Loucy (cell line): Measurements from ENCODE around the gene ERC1.

Source experiments
- H2AFZ ChIP-seq: fragments of 200-600 bp; sonication (generic); 2 replicates; pipeline ENCODE4 v1.6.0; 2016; ENCODE audit warnings: antibody characterized with exemption, mild to moderate bottlenecking, low read length, moderate library complexity
- H3F3A ChIP-seq: fragments of 200-600 bp; 2 replicates; pipeline ENCODE4 v1.6.0; 2016; ENCODE audit warnings: antibody characterized with exemption, low read depth, mild to moderate bottlenecking
- H3K27me3 ChIP-seq: fragments of 200-600 bp; sonication (generic); 2 replicates; pipeline ENCODE4 v1.6.1; 2014; ENCODE audit warnings: low read length, mild to moderate bottlenecking; ENCODE audit not compliant: insufficient read depth, poor library complexity, severe bottlenecking
- H3K36me3 ChIP-seq: fragments of 200-600 bp; sonication (generic); 2 replicates; pipeline ENCODE4 v1.6.1; 2016; ENCODE audit warnings: low read length; ENCODE audit not compliant: insufficient read depth
- H3K4me1 ChIP-seq: fragments of 200-600 bp; sonication (generic); 2 replicates; pipeline ENCODE4 v1.5.1; 2014; ENCODE audit warnings: low read length, mild to moderate bottlenecking; ENCODE audit not compliant: insufficient read depth, poor library complexity, severe bottlenecking
- H3K4me2 ChIP-seq: fragments of 200-600 bp; sonication (generic); 2 replicates; pipeline ENCODE4 v1.6.0; 2014; ENCODE audit warnings: antibody characterized with exemption, low read length, low read depth, mild to moderate bottlenecking; ENCODE audit not compliant: poor library complexity, severe bottlenecking
- H3K4me3 ChIP-seq: fragments of 200-600 bp; sonication (generic); 2 replicates; pipeline ENCODE4 v1.5.1; 2014; ENCODE audit warnings: low read length, mild to moderate bottlenecking, mixed read lengths; ENCODE audit not compliant: poor library complexity, severe bottlenecking
- H3K79me2 ChIP-seq: fragments of 200-600 bp; sonication (generic); 2 replicates; pipeline ENCODE4 v1.6.1; 2014; ENCODE audit warnings: low read length; ENCODE audit not compliant: insufficient read depth
- H3K9ac ChIP-seq: fragments of 200-600 bp; sonication (generic); 2 replicates; pipeline ENCODE4 v1.6.0; 2014; ENCODE audit warnings: mild to moderate bottlenecking, low read depth, low read length, moderate library complexity; ENCODE audit not compliant: poor library complexity, severe bottlenecking
- H3K9me2 ChIP-seq: fragments of 200-600 bp; sonication (generic); replicated peaks from 2 replicates; pipeline ENCODE4 v1.6.1; 2016; ENCODE audit warnings: low read depth, low read length, mixed read lengths
- H3K9me3 ChIP-seq: fragments of 200-600 bp; sonication (generic); 2 replicates; pipeline ENCODE4 v1.6.1; 2014; ENCODE audit warnings: mild to moderate bottlenecking, antibody characterized with exemption, low read length, low read depth; ENCODE audit not compliant: insufficient read depth
- H4K20me1 ChIP-seq: fragments of 200-600 bp; sonication (generic); 2 replicates; pipeline ENCODE4 v1.6.0; 2014; ENCODE audit warnings: antibody characterized with exemption, low read length, mild to moderate bottlenecking; ENCODE audit not compliant: insufficient read depth, poor library complexity, severe bottlenecking
- CTCF ChIP-seq: fragments of 200-600 bp; sonication (generic); conservative IDR thresholded peaks from 2 replicates; pipeline ENCODE4 v1.5.1; 2014; ENCODE audit warnings: mild to moderate bottlenecking, antibody characterized with exemption, low read length
- EZH2phosphoT487 ChIP-seq: fragments of 200-600 bp; IDR thresholded peaks from 2 replicates; pipeline ENCODE4 v1.6.1; 2018; ENCODE audit warnings: antibody characterized with exemption, mild to moderate bottlenecking, moderate library complexity, borderline replicate concordance

The ERC1 gene

GRCh38 chr12:1065629-1066028, 74.6 kb downstream of the ERC1 start:
- H3K79me2 ChIP-seq: peaks cover 45% of the 10 kb centered on the region; the same call in 1 of the 2 replicates
- H3K36me3 ChIP-seq: no peaks in the 10 kb centered on the region
- H3K27me3 ChIP-seq: no peaks in the 10 kb centered on the region
- no peaks in the 10 kb centered on the region for H3F3A ChIP-seq
- H4K20me1 ChIP-seq: no peaks in the 10 kb centered on the region
- no peak overlapping the region for H3K4me3 ChIP-seq
- H3K4me1 ChIP-seq: no peaks in the 10 kb centered on the region
- H2AFZ ChIP-seq: no peak overlapping the region
- no peak for TF ChIP-seq EZH2phosphoT487
- no peak for TF ChIP-seq CTCF
- H3K9ac ChIP-seq: no peak overlapping the region
- no peak overlapping the region for H3K4me2 ChIP-seq
- no peaks in the 10 kb centered on the region for H3K9me2 ChIP-seq
- H3K9me3 ChIP-seq: peaks cover 20% of the 10 kb centered on the region; the same call in 1 of the 2 replicates

- Histone ChIP-seq H3K36me3 (no peaks in the 10 kb centered on the region), H3K4me1 (no peaks in the 10 kb centered on the region), H3K4me3 (no peak overlapping the region), H4K20me1 (no peaks in the 10 kb centered on the region), H3K9me3 (no peaks in the 10 kb centered on the region), H3K9me2 (no peaks in the 10 kb centered on the region), H3K79me2 (peaks cover 23% of the 10 kb centered on the region; the same call in 1 of the 2 replicates), H2AFZ (no peak overlapping the region), H3K27me3 (no peaks in the 10 kb centered on the region), H3K4me2 (no peak overlapping the region), H3F3A (no peaks in the 10 kb centered on the region), H3K9ac (no peak overlapping the region)
- no peak for TF ChIP-seq EZH2phosphoT487
- TF ChIP-seq CTCF: no peak
Observed at GRCh38 chr12:1069846-1070245, 78.8 kb downstream of the ERC1 start.

- Histone ChIP-seq H2AFZ (no peak overlapping the region), H3K27me3 (no peaks in the 10 kb centered on the region), H3K36me3 (no peaks in the 10 kb centered on the region), H3F3A (no peaks in the 10 kb centered on the region), H3K9me3 (no peaks in the 10 kb centered on the region), H3K9ac (no peak overlapping the region), H3K79me2 (peaks cover 14% of the 10 kb centered on the region; the same call in 1 of the 2 replicates), H3K4me2 (no peak overlapping the region), H4K20me1 (no peaks in the 10 kb centered on the region), H3K9me2 (no peaks in the 10 kb centered on the region), H3K4me1 (no peaks in the 10 kb centered on the region), H3K4me3 (no peak overlapping the region)
- no peak for TF ChIP-seq EZH2phosphoT487
- no peak for TF ChIP-seq CTCF
Observed at GRCh38 chr12:1071182-1071581, 80.2 kb downstream of the ERC1 start.
